ENCODE measurements around the gene C1orf53.

- TF ChIP-seq EP300 (IDR thresholded peaks at IDR 0.05; ENCODE audit: borderline replicate concordance) (no peak), TAF1 (IDR thresholded peaks at IDR 0.05; ENCODE audit: low read depth) (no peak), EGR1 (IDR thresholded peaks at IDR 0.05) (no peak)
- TF ChIP-seq, protein P1, sequence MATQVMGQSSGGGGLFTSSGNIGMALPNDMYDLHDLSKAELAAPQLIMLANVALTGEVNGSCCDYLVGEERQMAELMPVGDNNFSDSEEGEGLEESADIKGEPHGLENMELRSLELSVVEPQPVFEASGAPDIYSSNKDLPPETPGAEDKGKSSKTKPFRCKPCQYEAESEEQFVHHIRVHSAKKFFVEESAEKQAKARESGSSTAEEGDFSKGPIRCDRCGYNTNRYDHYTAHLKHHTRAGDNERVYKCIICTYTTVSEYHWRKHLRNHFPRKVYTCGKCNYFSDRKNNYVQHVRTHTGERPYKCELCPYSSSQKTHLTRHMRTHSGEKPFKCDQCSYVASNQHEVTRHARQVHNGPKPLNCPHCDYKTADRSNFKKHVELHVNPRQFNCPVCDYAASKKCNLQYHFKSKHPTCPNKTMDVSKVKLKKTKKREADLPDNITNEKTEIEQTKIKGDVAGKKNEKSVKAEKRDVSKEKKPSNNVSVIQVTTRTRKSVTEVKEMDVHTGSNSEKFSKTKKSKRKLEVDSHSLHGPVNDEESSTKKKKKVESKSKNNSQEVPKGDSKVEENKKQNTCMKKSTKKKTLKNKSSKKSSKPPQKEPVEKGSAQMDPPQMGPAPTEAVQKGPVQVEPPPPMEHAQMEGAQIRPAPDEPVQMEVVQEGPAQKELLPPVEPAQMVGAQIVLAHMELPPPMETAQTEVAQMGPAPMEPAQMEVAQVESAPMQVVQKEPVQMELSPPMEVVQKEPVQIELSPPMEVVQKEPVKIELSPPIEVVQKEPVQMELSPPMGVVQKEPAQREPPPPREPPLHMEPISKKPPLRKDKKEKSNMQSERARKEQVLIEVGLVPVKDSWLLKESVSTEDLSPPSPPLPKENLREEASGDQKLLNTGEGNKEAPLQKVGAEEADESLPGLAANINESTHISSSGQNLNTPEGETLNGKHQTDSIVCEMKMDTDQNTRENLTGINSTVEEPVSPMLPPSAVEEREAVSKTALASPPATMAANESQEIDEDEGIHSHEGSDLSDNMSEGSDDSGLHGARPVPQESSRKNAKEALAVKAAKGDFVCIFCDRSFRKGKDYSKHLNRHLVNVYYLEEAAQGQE (IDR thresholded peaks at IDR 0.05; ENCODE audit: low read depth) = no peak
Observed at GRCh38 chr1:197921235-197922069, 19.0 kb downstream of the C1orf53 start.
